ENCODE results near the gene DNAJC8.

DNAJC8 gene

DNA sequence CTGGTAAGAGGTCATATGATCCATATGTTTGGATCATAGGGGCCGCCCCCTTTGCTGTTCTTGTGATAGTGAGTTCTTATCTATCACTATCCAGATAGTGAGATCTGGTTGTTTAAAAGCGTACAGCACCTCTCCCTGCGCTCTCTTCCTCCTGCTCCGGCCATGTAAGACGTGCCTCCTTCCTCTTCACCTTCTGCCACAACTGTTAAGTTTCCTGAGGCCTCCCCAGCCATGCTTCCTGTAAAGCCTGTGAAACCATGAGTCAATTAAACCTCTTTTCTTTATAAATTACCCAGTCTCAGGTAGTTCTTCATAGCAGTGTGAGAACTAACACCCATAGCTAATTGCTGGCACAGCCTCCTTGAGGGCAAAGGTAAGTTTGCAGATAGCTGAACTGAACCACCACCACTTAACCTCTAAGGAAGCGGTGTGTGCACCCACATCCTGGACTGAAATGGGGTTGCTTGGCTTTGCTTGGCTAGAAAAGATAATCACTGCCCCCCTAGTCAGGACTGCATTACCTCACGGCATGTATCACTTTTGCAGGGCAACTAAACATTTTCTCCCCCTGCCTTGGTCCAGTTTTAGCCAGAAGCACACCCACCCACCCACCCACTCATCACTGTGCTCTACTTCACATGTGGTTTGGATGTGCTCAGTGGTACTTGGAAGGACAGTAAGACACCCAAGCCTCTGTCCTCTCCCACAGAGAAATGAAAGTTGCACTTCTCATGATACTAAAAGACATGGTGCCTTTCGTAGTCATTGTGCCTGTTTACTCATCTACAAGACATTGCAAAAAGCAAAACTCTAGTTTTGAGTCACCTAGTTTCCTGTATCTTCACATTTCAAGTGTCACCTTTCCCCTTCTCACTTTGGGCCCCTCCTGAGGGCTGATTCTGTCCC, 33.2 kb downstream of the DNAJC8 start:
- no peak for DNase-seq

DNA sequence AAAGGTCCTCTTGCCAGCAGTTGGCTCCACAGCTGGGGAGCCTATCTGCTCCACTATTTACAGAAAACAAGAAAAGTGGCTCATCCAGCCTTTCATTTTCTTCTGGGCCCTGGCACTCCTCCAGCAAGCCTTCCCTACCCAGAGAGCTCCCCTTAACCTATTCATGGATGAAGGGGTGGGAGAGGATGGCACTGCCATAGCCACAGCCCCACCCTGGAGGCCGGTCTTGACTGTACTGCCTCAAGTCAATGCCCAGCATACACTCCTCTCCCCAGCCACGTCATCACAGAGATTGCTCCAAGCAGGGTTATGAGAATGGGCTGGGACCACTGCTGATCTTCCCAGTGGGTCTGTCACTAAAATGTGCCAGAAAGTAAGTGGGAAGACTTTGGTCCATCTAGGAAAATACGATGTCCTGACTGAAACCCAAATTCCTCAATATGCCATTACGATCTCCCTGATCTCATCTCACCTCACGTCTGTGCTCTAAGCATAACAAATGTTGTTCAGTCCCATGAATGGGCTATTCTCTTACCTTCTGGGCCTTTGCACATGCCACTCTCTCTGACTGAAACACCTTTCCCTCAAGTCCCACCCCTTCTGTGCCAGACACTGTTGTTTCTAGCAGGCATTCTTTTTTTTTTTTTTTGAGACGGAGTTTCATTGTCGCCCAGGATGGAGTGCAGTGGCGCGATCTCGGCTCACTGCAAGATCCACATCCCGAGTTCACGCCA, 35.0 kb downstream of the DNAJC8 start:
- DNase-seq, result no peak

DNA sequence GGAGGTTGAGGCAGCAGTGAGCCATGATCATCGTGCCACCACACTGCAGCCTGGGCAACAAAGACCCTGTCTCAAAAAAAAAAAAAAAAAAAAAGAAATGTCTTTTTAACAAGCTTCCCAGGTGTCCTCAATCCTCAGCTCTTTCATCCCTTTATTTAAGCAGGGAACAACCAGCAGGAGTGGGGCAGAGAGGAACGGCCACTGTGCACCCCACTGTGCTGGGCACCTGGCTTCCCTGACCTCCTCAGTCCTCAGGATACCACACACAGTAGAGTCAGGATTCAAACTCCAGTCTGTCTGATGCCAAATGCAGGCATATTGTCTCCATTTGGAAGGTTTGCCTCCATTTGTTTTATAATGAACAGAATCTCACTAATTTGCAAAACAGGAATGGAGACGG, 36.5 kb downstream of the DNAJC8 start:
- no peak for DNase-seq

DNA sequence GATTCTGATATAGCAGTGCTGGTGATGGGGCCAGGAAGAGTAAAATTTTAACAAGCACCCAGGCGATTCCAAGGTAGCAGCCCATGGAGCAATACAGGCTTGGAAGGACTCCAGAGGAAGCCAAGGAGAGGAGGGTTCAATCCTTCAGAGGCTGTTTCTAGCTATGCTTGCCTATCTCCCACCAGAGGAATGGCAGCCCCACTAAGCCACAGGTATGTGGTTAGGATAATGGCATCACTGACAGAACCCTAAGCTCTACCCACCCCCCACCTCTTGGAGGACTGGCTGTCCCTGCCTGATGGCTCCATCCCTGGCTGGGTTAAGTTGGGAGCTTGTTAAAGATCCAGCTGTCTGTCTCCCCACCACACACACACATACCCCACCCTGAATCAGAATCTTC, 37.0 kb downstream of the DNAJC8 start:
- DNase-seq, result no peak

DNA sequence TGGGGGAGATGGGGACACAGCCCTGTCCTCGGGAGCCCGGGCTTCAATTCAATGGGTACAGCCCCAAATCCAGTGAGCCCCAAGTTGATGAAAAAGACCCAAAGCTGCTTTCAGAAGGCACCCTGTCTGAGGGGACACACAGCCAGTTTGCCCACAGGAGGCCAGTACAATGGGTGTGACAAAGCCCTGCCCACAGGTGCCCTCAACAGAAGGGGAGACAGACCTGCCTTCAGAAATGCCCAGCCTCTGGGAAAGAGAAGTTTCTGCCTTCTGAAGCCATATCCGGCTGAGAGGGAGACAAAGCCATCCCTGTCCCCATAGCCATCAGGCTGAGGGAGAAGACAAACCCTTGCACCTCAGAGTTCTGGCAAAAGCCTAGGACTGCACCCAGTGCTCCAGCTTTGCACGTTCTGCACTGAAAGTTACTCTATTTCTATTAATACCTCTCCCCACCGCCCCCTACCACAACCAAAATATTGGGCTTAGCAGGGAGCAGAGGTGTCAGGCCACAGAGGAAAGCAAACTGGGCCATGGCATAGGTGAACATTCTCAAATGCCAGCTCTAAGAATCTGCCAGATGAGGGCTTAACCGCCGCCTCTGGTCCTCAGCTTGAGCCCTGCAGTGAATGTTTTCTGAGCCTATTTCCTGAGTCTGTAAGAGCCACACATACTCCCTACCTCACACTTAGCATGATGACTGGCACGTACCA, 38.3 kb downstream of the DNAJC8 start:
- DNase-seq, result no peak

DNA sequence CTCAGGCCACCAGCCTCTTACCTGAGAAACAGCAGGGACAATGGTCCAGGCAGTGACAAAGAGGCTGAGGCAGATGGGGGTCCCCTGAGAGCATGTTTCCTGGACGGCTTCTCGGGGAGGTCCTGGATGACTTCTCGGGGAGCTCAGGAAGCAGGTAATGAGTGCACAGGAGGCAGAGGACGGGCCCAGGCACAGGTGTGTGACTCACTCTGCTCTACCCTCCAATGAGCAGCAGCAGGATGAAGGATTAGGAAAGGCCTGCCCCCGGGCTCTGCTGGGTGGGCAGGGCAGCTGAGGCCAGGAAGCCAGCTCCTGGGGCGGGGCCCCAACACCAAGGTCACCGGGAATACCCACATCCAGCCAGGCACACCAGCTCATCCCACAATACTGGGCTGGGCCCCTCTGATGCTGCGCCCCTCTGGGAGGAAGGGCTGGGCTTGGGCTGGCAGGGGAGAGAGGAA, 39.1 kb downstream of the DNAJC8 start:
- no peak for DNase-seq

DNA sequence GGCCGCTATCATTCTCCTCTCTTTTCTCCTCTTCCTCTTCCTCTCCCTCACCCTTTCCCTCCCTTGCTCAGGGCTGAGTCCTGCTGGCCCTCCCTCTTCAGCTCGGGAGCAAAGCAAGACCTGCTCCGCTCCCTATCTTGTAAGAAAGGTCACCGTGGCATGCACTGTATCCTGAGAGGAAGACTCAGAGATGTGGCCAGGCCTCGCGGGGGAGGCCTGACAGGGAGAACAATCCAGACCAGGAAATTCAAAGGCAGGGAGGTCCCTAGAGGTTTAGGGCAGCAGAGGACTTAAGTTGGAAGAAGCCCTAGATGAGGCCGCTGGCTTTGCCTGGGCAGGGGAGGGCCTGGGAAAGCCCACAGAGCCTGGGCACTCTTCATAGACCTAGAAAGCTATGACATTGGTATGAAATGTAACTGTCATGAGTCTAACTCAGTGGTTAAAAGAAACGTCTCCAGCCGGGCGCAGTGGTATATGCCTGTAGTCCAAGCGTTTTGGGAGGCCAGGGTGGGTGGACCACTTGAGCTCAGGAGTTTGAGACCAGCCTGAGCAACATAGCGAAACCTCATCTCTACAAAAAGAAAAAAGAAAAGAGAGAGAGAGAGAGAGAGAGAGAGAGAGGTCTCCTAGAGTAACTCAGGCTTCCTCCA, 41.7 kb downstream of the DNAJC8 start:
- no peak for DNase-seq

DNA sequence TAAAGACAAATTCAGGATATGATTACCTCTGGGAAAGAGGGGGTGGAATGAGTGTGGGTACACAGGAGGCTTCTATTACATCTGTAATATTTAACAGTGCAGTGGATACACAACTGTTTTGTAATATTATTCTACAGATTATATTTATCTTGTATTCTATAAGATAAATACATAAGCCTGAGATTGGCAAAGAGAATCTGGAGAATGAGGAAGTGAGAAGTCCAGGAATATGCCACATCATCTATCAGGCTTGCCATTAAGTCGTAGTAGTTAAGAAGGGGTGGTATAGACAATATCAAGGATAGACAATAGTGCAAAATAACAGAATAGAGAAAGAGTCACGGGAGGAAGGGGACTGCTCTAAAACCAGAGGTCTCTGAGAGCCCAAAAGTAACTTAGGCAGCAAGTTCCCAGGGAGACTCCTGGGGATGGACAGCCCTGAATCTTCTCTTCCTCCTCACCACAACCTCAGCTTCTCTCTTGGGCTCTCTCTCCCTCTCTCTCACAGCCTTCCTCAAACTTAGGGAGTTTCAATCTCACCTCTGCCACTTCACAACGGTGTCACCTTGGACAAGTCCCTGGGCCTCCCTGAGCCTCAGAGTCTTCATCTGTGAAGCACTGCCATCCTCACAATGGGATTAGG, 42.4 kb downstream of the DNAJC8 start:
- no peak for DNase-seq

DNA sequence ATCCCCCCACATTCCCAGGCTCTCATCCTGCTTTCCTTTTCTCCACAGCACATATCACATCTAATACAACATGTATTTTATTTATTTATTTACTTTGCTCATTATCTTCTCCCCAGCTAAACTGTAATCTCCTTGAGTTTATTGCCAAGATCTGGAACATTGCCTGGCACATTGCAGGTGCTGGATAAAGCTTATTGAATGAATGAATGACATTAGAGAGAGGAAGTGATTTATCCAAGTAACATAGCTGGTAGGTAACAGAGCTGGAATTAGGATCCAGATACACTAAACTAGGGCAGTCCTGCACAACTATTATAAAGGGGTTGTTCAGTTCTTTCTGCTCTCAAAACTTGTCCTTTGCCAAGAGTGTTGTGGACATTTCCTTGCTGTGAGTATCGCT, 47.8 kb downstream of the DNAJC8 start:
- no peak for DNase-seq

DNA sequence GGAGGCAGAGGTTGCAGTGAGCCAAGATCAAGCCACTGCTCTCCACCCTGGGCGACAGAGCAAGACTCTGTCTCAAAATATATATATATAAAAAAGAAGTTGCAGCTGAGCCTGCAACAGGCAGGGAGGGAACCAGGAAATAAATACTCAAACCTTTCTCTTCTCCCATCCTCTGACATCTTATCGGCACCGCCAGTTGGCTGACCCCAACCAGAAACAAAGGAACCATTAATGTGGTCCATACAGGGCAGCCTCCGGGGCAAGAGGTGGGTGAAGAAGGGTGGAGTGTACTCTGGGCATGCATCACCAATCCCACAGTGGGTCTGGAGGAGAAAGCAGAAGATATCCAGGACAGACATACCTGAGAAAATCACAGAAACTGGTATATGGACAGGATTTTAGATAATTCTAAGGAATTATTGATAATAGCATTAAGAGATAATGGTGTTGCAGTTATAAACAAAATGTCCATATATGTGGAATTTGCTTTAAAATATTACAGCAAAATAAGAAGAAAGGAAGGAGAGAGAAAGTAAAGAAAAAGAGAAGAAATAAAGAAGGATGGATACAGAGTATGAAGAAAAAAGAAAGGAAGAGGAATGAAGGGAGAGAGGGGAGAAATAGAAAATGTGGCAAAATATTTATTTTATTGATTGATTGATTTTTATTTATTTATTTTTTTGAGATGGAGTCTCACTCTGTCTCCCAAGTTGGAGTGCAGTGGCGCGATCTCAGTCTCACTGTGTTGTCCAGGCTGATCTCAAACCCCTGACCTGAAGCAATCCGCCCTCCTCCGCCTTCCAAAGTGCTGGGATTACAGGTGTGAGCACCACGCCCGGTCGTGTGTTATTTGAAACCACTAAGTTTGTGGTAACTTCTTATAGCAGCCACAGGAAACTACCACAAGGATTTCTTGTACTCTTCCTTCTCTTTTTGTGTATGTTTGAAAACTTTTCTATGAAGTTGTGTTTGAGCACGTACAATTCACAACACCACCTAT, 52.2 kb downstream of the DNAJC8 start:
- DNase-seq, result no peak

DNA sequence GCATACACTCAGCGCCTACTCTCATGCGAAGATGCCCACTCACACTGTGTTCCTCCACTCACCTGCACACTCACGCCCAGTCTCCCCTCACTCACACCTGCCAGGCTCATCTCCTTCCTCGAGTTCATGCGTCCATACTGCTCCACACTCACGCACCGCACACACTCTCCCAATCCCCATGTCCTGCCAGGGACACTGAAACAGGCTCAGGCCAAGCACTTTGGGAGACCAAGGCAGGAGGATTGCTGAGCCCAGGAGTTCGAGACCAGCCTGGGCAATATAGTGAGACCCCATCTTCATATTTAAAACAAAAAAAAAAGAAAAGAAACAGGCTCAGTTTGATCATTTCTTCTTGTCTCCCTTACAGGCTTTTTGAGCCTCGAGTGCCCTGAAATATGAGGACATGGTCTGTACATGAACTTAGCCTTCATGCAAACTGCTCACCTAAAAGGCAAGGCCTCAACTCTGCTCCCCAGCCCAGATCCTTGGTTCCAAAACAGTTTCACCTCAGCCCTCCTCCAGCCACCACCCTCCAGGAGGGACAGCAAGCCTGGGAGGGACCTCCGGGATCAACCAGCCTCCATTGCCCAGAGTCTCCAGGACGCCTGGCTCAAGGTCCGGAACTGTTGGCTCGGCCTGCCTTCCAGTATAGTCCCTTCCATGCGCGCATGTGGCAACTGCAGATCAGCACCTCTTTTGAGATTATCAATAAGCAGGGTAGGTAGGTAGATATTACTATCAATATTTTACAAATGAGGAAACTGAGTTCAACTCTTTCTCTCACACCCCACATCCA, 53.9 kb downstream of the DNAJC8 start:
- DNase-seq, result no peak

DNA sequence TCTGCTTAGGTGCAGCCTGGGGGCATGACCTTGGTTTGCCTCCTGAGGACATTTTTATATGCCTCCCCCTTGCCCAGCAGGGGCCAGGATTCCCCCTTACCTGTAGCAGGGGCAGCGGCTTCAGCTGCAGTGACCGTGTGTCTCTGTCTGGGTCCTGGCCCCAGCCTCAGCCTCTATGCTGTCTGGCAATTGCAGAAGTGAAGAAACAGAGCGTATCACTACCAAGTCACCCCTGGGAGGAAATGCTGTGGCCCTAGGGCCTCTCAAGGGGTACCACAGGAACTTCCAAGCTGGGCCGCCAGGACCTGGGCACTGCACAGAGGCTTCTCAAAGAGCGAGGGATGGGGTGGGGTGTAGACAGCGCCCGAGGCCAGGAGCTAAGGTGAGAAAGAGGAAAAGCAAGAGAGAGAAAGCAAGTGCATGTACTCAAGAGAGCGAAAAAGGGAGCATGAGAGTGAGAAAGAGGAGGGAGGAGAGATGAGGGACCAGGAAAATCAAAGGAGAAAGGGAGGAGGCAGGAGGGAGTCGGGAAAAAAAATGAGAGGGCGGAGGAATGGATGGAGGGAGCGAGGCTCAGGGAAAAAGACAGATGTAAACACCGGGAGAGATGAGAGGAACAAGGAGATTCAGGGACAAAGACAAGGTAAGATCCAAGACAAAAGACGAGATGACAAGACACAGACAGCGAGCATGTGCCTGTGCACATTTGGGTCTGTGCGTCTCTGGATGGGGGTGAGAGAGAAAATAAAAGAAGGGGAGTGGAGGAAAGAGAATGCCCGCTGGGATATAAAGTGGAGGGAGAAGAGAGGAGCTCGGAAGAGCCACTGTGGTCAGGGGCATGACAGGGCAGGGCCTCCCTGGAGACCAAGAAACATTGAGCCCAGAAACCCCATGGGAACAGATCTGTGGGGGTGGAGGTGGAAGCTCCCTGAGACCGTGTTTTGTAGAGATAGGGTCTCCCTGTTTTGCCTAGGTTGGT, 56.0 kb downstream of the DNAJC8 start, which contains the start of gene PTAFR:
Gene PTAFR, minus strand, starts transcription at position 199 of the 979 bp plus-strand sequence. CDS start 25,669 bp downstream, outside the sequence.
- no peak for DNase-seq

DNA sequence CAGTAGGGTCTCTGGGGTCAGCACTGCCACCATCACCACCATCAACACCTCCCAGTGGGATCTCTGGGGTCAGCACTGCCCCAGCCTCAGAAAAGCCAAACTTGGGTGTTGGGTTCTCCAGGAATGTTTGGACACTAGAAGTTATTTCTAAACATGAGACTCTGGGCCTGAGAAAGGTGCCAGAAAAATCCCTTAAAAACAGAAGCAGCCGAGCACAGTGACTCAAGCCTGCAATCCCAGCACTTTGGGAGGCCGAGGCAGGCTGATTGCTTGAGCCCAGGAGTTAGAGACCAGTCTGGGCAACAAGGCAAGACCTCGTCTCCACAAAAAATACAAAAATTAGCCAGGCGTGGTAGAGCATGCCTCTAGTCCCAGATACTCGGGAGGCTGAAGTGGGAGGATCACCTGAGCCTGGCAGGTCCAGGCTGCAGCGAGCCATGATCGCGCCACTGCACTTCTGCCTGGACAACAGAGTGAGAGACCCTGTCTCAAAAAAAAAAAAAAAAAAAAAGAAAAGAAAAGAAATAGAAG, 56.8 kb downstream of the DNAJC8 start:
- no peak for DNase-seq

DNA sequence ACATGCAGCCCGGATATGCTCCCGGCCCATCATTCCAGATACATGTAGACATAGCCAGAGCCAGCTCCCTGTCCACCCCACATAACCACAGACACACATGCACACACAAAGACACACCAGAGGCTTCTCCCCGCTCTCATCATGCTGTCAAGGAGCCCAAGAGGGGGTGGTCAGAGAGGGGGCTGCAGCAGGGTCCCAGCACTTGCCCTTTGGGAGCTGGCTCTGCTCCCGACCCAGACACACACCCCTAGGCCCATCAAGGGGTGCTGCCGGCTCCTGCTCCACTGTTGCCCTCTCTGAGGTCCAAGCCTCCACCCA, 58.9 kb downstream of the DNAJC8 start:
- DNase-seq, result no peak

DNA sequence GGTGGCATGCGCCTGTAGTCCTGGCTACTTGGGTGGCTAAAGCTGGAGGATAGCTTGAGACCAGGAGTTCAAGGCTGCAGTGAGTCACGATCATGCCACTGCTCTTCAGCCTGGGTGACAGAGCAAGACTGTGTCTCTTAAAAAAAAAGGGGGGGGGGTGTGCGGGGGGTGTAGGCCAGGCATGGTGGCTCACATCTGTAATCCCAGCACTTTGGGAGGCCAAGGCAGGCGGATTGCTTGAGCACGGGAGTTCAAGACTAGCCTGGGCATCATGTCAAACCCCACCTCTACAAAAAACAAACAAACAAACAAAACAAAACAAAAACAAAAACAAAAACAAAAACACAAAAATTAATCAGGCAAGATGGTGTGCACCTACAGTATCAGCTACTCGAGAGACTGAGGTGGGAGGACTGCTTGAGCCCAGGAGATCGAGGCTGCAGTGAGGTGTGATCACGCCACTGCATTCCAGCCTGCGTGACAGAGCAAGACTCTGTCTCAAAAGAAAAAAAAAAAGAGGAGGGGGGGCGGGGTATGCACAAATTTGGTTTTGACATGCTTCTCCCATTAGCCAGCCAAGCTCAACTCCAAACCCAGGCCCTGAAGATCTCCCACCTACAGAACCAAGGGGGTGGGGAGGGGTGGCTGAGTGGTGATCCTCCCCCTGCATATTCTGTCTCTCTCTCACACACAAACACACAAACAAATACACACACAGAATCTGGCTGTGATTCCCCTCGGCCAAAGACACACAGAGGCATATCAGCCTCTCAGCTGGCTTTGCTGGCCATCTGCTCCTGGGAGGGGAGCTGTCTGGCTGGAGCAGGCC, 59.5 kb downstream of the DNAJC8 start:
- DNase-seq, result no peak

DNA sequence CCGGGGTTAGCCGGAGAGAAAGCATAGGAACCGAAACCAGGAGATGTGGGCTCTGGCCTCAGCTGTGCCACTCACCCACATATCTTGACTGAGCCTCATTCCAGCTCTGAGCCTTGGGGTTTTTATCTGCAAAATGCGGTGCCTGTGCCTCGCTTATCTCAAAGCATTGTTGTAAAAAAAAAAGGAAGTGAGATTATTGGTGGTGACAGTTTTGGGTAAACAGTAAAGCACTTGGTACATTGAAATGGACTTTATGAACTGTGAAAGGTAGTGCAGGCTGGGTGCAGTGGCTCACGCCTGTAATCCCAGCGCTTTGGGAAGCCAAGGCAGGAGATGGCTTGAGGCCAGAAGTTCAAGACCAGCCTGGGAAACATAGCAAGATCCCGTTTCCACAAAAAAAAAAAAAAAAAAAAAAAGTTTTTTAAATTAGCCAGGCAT, 60.1 kb downstream of the DNAJC8 start:
- no peak for DNase-seq

DNA sequence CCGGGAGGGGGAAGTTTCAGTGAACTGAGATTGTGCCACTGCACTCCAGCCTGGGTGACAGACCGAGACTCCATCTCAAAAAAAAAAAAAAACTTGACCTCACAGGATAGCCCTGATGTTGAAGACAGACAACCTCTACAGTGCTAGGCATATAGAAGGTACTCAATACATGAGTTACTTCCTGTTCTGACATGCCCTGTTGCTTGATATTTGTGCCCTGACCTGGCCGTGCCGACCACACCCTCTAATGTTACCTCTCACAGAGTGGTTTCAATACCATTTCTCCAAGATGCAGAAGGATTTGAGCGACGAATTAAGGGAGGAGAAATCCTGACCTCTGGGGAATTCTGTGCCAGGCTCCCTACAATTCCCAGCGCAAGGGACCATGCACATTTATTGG, 61.6 kb downstream of the DNAJC8 start:
- DNase-seq, result no peak
